PC-3 (cell line): ENCODE results near the gene RHEBL1.

Source experiments
- CTCF ChIP-seq: fragments of 300-600 bp; sonication (generic); conservative IDR thresholded peaks from 2 replicates; pipeline ENCODE4 v1.5.1; 2017; ENCODE audit warnings: antibody characterized with exemption, low read depth, mild to moderate bottlenecking, low read length
- EZH2 ChIP-seq: fragments of 300-600 bp; sonication (generic); IDR thresholded peaks from one replicate; pipeline ENCODE4 v1.6.1; 2017; ENCODE audit warnings: antibody characterized with exemption, mild to moderate bottlenecking, low read length; ENCODE audit not compliant: unreplicated experiment
- EZH2phosphoT487 ChIP-seq: fragments of 300-600 bp; sonication (generic); IDR thresholded peaks from 2 replicates; pipeline ENCODE4 v1.6.1; 2018; ENCODE audit warnings: mild to moderate bottlenecking, antibody characterized with exemption, low read length, borderline replicate concordance

- TF ChIP-seq CTCF (no peak), EZH2phosphoT487 (no peak), EZH2 (no peak)
These were observed 39.2 kb upstream of the RHEBL1 start for GRCh38 chr12:49108958-49109404.
